SK-N-SH treated with all-trans-retinoic acid at 6 μM for 48 hours (cell line): ENCODE measurements around the gene EDIL3.
A peak's percentile ranks its signal among the peaks of the same experiment; 100 is the strongest.

Source experiments
- ATAC-seq: fragments of 200-7000 bp; cut with Tn5 transposase; 3 replicates; pipeline ENCODE4 v1.9.1; 2020; ENCODE audit warnings: mild to moderate bottlenecking, moderate library complexity
- ARNTL ChIP-seq: fragments of 450-650 bp; formaldehyde crosslinking; IDR thresholded peaks from 2 replicates; pipeline ENCODE4 v1.5.0; 2020; ENCODE audit warnings: low read depth, mild to moderate bottlenecking, moderate library complexity, borderline replicate concordance
- BACH2 ChIP-seq: fragments of 250-450 bp; sonication (Bioruptor Pico); IDR thresholded peaks from 2 replicates; pipeline ENCODE4 v1.9.0; 2021; ENCODE audit warnings: mild to moderate bottlenecking, borderline replicate concordance
- CREB5 ChIP-seq: fragments of 250-450 bp; sonication (Bioruptor Pico); IDR thresholded peaks from 2 replicates; pipeline ENCODE4 v1.5.1; 2020; ENCODE audit warnings: low read depth, mild to moderate bottlenecking, moderate library complexity
- CSDC2 ChIP-seq: fragments of 250-450 bp; sonication (Bioruptor Pico); IDR thresholded peaks from 2 replicates; pipeline ENCODE4 v1.5.0; 2020; ENCODE audit warnings: mild to moderate bottlenecking, moderate library complexity
- ESRRG ChIP-seq: fragments of 250-450 bp; sonication (Bioruptor Pico); IDR thresholded peaks from 2 replicates; pipeline ENCODE4 v1.6.1; 2021; ENCODE audit warnings: mild to moderate bottlenecking
- GLIS3 ChIP-seq: fragments of 250-450 bp; sonication (Bioruptor Pico); IDR thresholded peaks from 2 replicates; pipeline ENCODE4 v1.5.0; 2020; ENCODE audit warnings: mild to moderate bottlenecking, moderate library complexity
- ISL1 ChIP-seq: fragments of 250-450 bp; sonication (Bioruptor Pico); IDR thresholded peaks from 2 replicates; pipeline ENCODE4 v2.1.2; 2022; ENCODE audit warnings: mild to moderate bottlenecking, moderate library complexity
- OSR1 ChIP-seq: fragments of 250-450 bp; sonication (Bioruptor Pico); IDR thresholded peaks from 2 replicates; pipeline ENCODE4 v1.8.0; 2022; ENCODE audit warnings: moderate library complexity, mild to moderate bottlenecking, inconsistent platforms
- POU6F1 ChIP-seq: fragments of 250-450 bp; sonication (Bioruptor Pico); IDR thresholded peaks from 2 replicates; pipeline ENCODE4 v1.8.0; 2021; ENCODE audit warnings: low read depth, mild to moderate bottlenecking, moderate library complexity, borderline replicate concordance
- PPARA ChIP-seq: fragments of 250-450 bp; sonication (Bioruptor Pico); IDR thresholded peaks from 2 replicates; pipeline ENCODE4 v1.5.0; 2020; ENCODE audit warnings: mild to moderate bottlenecking, borderline replicate concordance
- RARB ChIP-seq: fragments of 250-450 bp; sonication (Bioruptor Pico); IDR thresholded peaks from 2 replicates; pipeline ENCODE4 v1.8.0; 2021; ENCODE audit warnings: mild to moderate bottlenecking, moderate library complexity
- SNAI2 ChIP-seq: fragments of 250-450 bp; sonication (Bioruptor Pico); IDR thresholded peaks from 2 replicates; pipeline ENCODE4 v1.5.0; 2020; ENCODE audit warnings: mild to moderate bottlenecking, moderate library complexity
- TOX ChIP-seq: fragments of 250-450 bp; sonication (Bioruptor Pico); IDR thresholded peaks from 2 replicates; pipeline ENCODE4 v1.8.0; 2021; ENCODE audit warnings: mild to moderate bottlenecking, moderate library complexity, borderline replicate concordance
- ZC3H10 ChIP-seq: fragments of 250-450 bp; sonication (Bioruptor Pico); IDR thresholded peaks from 2 replicates; pipeline ENCODE4 v1.5.1; 2021; ENCODE audit warnings: mild to moderate bottlenecking, moderate library complexity
- ZFP3 ChIP-seq: fragments of 250-450 bp; sonication (Bioruptor Pico); IDR thresholded peaks from 2 replicates; pipeline ENCODE4 v1.5.0; 2020; ENCODE audit warnings: mild to moderate bottlenecking, moderate library complexity
- ZFP30 ChIP-seq: fragments of 450-650 bp; formaldehyde crosslinking; IDR thresholded peaks from 2 replicates; pipeline ENCODE4 v1.5.0; 2022; ENCODE audit warnings: mild to moderate bottlenecking, moderate library complexity
- ZNF565 ChIP-seq: fragments of 450-650 bp; formaldehyde crosslinking; conservative IDR thresholded peaks from 2 replicates; pipeline ENCODE4 v1.5.0; 2020; ENCODE audit warnings: low read depth, mild to moderate bottlenecking, moderate library complexity
- ZNF70 ChIP-seq: fragments of 450-650 bp; formaldehyde crosslinking; IDR thresholded peaks from 2 replicates; pipeline ENCODE4 v1.5.0; 2020; ENCODE audit warnings: mild to moderate bottlenecking, moderate library complexity
- TF ChIP-seq, protein P1 (sequence below): fragments of 250-450 bp; sonication (Bioruptor Pico); IDR thresholded peaks from 2 replicates; pipeline ENCODE4 v1.8.0; 2020; ENCODE audit warnings: mild to moderate bottlenecking, moderate library complexity, borderline replicate concordance
- TF ChIP-seq, protein P2 (sequence below): fragments of 250-450 bp; sonication (Bioruptor Pico); IDR thresholded peaks from 2 replicates; pipeline ENCODE4 v1.5.1; 2021; ENCODE audit warnings: mild to moderate bottlenecking, moderate library complexity

Gene EDIL3, protein sequence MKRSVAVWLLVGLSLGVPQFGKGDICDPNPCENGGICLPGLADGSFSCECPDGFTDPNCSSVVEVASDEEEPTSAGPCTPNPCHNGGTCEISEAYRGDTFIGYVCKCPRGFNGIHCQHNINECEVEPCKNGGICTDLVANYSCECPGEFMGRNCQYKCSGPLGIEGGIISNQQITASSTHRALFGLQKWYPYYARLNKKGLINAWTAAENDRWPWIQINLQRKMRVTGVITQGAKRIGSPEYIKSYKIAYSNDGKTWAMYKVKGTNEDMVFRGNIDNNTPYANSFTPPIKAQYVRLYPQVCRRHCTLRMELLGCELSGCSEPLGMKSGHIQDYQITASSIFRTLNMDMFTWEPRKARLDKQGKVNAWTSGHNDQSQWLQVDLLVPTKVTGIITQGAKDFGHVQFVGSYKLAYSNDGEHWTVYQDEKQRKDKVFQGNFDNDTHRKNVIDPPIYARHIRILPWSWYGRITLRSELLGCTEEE

GRCh38 chr5:84384604-84385575 is at the start of gene EDIL3:
TSS of gene EDIL3 (minus strand) at chr5:84384880. CDS start at chr5:84384374, 506 bp downstream.
- ATAC-seq: peak; percentile 24
- TF ChIP-seq POU6F1 (CRISPR knock-in tag) (no peak), BACH2 (no peak), CSDC2 (CRISPR knock-in tag) (no peak), ISL1 (CRISPR knock-in tag) (no peak), ESRRG (CRISPR knock-in tag) (no peak), SNAI2 (CRISPR knock-in tag) (no peak), ARNTL (CRISPR knock-in tag) (no peak), ZNF70 (CRISPR knock-in tag) (no peak), GLIS3 (CRISPR knock-in tag) (no peak), RARB (CRISPR knock-in tag) (no peak), TOX (no peak), ZNF565 (CRISPR knock-in tag) (no peak), OSR1 (CRISPR knock-in tag) (no peak), ZFP30 (CRISPR knock-in tag) (no peak)
- TF ChIP-seq, protein P1, sequence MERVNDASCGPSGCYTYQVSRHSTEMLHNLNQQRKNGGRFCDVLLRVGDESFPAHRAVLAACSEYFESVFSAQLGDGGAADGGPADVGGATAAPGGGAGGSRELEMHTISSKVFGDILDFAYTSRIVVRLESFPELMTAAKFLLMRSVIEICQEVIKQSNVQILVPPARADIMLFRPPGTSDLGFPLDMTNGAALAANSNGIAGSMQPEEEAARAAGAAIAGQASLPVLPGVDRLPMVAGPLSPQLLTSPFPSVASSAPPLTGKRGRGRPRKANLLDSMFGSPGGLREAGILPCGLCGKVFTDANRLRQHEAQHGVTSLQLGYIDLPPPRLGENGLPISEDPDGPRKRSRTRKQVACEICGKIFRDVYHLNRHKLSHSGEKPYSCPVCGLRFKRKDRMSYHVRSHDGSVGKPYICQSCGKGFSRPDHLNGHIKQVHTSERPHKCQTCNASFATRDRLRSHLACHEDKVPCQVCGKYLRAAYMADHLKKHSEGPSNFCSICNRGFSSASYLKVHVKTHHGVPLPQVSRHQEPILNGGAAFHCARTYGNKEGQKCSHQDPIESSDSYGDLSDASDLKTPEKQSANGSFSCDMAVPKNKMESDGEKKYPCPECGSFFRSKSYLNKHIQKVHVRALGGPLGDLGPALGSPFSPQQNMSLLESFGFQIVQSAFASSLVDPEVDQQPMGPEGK (CRISPR knock-in tag): no peak
- TF ChIP-seq, protein P2, sequence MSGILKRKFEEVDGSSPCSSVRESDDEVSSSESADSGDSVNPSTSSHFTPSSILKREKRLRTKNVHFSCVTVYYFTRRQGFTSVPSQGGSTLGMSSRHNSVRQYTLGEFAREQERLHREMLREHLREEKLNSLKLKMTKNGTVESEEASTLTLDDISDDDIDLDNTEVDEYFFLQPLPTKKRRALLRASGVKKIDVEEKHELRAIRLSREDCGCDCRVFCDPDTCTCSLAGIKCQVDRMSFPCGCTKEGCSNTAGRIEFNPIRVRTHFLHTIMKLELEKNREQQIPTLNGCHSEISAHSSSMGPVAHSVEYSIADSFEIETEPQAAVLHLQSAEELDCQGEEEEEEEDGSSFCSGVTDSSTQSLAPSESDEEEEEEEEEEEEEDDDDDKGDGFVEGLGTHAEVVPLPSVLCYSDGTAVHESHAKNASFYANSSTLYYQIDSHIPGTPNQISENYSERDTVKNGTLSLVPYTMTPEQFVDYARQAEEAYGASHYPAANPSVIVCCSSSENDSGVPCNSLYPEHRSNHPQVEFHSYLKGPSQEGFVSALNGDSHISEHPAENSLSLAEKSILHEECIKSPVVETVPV (CRISPR knock-in tag): no peak

DNA sequence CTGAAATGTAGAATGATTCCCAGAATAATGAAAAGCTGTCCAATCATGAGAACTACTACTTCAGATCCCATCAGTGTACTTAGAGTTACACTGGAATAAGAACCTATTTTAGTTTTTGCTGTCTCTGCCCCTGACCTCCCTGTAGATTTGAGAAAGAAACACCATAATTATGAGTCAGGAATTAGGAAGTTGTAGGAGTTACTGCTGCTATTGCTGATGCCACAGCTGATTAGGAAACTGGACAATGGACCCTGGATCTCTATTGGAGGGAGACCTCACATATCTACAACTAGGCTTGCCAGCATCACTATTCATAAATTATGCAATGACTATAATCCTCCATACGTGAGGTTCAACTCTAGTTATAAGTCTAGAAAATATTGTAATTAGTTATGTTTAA is 48.8 kb upstream of the EDIL3 start:
- ATAC-seq: no peak
- TF ChIP-seq ISL1 (CRISPR knock-in tag): no peak
- TF ChIP-seq POU6F1 (CRISPR knock-in tag): no peak
- no peak for TF ChIP-seq ZFP30 (CRISPR knock-in tag)
- TF ChIP-seq PPARA: no peak
- TF ChIP-seq BACH2: no peak
- TF ChIP-seq TOX: no peak
- TF ChIP-seq ZNF70 (CRISPR knock-in tag): no peak
- TF ChIP-seq ZNF565 (CRISPR knock-in tag): no peak
- no peak for TF ChIP-seq CREB5
- no peak for TF ChIP-seq RARB (CRISPR knock-in tag)
- TF ChIP-seq, protein P2 (CRISPR knock-in tag): no peak
- no peak for TF ChIP-seq ZC3H10 (CRISPR knock-in tag)
- TF ChIP-seq CSDC2 (CRISPR knock-in tag): no peak
- no peak for TF ChIP-seq ZFP3
- TF ChIP-seq ESRRG (CRISPR knock-in tag): no peak
- TF ChIP-seq ARNTL (CRISPR knock-in tag): no peak
- TF ChIP-seq, protein P1 (CRISPR knock-in tag): no peak
- no peak for TF ChIP-seq SNAI2 (CRISPR knock-in tag)
